Astrocyte of the spinal cord (primary cell): ENCODE measurements around the gene ENTPD7.
A peak's percentile ranks its signal among the peaks of the same experiment; 100 is the strongest.

Source experiments
- DNase-seq: peaks from one replicate; pipeline ENCODE4 v3.0.0; 2011; ENCODE audit warnings: low read depth, low spot score
- H3K4me3 ChIP-seq: 2 replicates; pipeline ENCODE4 v1.5.1; 2011; ENCODE audit warnings: low read depth, mild to moderate bottlenecking, low read length, moderate library complexity
- in situ Hi-C: cut with HindIII; loops from 2 replicates; pipeline ENCODE4 v1.10.0; 2017; ENCODE audit warnings: low sequenced_read_pairs
- TF ChIP-seq, protein P1 (sequence below): IDR thresholded peaks from 2 replicates; pipeline ENCODE4 v1.5.1; 2012; ENCODE audit warnings: low read depth, mild to moderate bottlenecking, low read length, inconsistent platforms

The ENTPD7 gene, protein sequence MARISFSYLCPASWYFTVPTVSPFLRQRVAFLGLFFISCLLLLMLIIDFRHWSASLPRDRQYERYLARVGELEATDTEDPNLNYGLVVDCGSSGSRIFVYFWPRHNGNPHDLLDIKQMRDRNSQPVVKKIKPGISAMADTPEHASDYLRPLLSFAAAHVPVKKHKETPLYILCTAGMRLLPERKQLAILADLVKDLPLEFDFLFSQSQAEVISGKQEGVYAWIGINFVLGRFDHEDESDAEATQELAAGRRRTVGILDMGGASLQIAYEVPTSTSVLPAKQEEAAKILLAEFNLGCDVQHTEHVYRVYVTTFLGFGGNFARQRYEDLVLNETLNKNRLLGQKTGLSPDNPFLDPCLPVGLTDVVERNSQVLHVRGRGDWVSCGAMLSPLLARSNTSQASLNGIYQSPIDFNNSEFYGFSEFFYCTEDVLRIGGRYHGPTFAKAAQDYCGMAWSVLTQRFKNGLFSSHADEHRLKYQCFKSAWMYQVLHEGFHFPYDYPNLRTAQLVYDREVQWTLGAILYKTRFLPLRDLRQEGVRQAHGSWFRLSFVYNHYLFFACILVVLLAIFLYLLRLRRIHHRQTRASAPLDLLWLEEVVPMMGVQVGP

DNA sequence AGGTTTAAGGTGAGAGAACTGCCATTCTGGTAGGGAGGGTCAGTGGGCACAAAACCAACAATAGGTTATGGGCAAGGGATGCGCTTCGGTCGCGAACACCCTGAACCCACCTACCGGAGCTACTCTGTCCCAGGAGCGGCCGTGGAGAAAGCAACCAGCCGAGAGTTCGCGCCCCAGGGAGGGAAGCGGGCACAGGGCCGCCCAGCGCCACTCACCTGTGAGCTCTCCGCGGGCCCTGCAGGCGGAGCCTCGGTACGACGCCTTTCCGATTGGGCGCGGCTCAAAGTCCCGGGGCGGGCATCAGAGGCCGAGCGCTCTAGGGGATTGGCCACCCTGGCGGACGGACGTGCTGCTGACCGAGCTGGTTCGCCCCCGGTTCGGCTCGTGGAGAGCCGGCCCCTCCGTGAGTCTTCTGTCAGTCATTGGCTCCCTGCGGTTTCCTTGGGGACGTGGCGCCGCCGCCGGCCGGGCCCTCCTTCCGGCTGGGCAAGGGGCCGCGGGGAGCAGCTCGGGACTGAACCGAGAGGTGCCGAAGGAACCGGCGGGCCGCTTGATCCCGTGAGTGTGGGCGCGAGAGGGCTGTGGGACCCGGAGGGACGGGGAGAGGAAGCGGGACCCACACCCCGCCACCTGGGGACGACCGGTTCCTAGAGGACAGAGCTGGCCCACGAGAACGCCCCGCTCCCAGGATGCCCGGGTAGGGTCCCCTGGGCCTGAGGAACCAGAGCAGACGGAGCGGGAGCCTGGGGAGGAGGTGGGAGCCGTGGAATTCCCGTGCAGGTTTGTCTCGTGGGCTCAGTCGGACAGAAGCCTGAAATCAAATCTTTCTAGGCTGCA is at the start of gene ENTPD7:
ENTPD7 (plus strand) TSS at position 479 of the 837 bp plus-strand sequence. CDS start 448 bp downstream, outside the sequence.
- TF ChIP-seq, protein P1, sequence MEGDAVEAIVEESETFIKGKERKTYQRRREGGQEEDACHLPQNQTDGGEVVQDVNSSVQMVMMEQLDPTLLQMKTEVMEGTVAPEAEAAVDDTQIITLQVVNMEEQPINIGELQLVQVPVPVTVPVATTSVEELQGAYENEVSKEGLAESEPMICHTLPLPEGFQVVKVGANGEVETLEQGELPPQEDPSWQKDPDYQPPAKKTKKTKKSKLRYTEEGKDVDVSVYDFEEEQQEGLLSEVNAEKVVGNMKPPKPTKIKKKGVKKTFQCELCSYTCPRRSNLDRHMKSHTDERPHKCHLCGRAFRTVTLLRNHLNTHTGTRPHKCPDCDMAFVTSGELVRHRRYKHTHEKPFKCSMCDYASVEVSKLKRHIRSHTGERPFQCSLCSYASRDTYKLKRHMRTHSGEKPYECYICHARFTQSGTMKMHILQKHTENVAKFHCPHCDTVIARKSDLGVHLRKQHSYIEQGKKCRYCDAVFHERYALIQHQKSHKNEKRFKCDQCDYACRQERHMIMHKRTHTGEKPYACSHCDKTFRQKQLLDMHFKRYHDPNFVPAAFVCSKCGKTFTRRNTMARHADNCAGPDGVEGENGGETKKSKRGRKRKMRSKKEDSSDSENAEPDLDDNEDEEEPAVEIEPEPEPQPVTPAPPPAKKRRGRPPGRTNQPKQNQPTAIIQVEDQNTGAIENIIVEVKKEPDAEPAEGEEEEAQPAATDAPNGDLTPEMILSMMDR: no peak
- in situ Hi-C loops: no loop called here
- peak within 1 kb of the TSS; percentile 95 for H3K4me3 ChIP-seq
- DNase-seq: peak; percentile 96

DNA sequence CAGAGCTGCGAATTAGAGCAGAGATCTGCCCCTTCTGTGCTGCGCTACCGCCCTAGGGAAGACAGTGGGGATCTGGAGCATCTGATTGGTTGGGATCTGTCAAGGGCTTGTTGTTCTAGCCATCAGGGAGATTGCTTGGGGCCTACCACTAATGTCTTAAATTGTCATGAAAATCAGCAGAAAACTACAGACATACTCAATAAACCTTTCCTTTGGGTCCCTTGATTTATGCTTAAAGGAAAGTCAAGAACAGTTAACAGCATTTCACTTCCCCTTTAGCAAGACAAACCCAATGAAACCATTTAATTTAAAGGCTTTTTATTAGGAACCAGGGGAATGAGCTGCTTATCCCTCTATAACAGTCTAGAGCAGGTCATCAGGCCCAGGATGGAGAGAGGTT is 49.1 kb upstream of the ENTPD7 start:
- in situ Hi-C loops: no loop called here
- no peak for DNase-seq
- TF ChIP-seq, protein P1: no peak
- no peak overlapping the region for H3K4me3 ChIP-seq

GRCh38 chr10:99611326-99611725 is 48.0 kb upstream of the ENTPD7 start:
- in situ Hi-C loops: no loop called here
- TF ChIP-seq, protein P1: no peak

GRCh38 chr10:99612167-99612831 is 47.0 kb upstream of the ENTPD7 start:
- TF ChIP-seq, protein P1: peak; percentile 68
- DNase-seq: peak; percentile 56
- no peak overlapping the region for H3K4me3 ChIP-seq
- in situ Hi-C loops: no loop called here

More at GRCh38 chr10:99611326-99611725, 48.0 kb upstream of the ENTPD7 start:
- DNase-seq: no peak
- H3K4me3 ChIP-seq: no peak overlapping the region

- TF ChIP-seq, protein P1: no peak
- no peak overlapping the region for H3K4me3 ChIP-seq
- in situ Hi-C loops: no loop called here
- no peak for DNase-seq
These were observed 43.9 kb upstream of the ENTPD7 start for GRCh38 chr10:99615426-99615825.

GRCh38 chr10:99617696-99618095 is 41.6 kb upstream of the ENTPD7 start:
- no peak for DNase-seq
- in situ Hi-C loops: no loop called here
- no peak overlapping the region for H3K4me3 ChIP-seq
- TF ChIP-seq, protein P1: no peak
